ENCODE results near the gene WDFY4. TPM values are rescaled to one million over a fixed set of nuclear protein-coding genes. Genes with fewer than 3 reads are reported as not detected.

The WDFY4 gene
- total and polyA plus RNA-seq, 9 of the 15 experiments (the other 6 are each of a cell fraction or from before 2014, with no cell fraction given) = 0.01 to 0.02 (median 0.01) TPM; not detected in 6

GRCh38 chr10:48981310-48981907 lies 296.7 kb downstream of the WDFY4 start (continued):
- TF ChIP-seq HNRNPUL1 (IDR thresholded peaks at IDR 0.05; ENCODE audit: low read length) (no peak), STAG1 (CRISPR knock-in tag; IDR thresholded peaks at IDR 0.05; ENCODE audit: borderline replicate concordance) (peak; percentile 94), ZNF512 (tag; IDR thresholded peaks at IDR 0.05) (no peak), TCF3 (CRISPR knock-in tag; IDR thresholded peaks at IDR 0.05) (0 out of 2 replicates have a peak, but pooled peaks have one; percentile 22), PTTG1 (tag; IDR thresholded peaks at IDR 0.05; ENCODE audit: low read depth) (no peak), ZBTB9 (CRISPR knock-in tag; IDR thresholded peaks at IDR 0.05) (no peak), ZNF124 (CRISPR knock-in tag; IDR thresholded peaks at IDR 0.05) (no peak), ZNF23 (CRISPR knock-in tag; IDR thresholded peaks at IDR 0.05) (no peak)
